ENCODE measurements around the gene CHRNA4.

CHRNA4 gene

GRCh38 chr20:63397946-63398450, 36.8 kb upstream of the CHRNA4 start:
- no peaks in the 10 kb centered on the region for H3K36me3 ChIP-seq (ENCODE audit: control insufficient read depth, insufficient read depth, low read length)
- peaks cover 9% of the 10 kb centered on the region for H3K4me1 ChIP-seq (ENCODE audit: control insufficient read depth, insufficient read depth, low read length)
- no peak overlapping the region for H3K4me3 ChIP-seq (ENCODE audit: insufficient read depth, low read depth, low read length)
- H3K27me3 ChIP-seq (ENCODE audit: control insufficient read depth, insufficient read depth, low read length, poor library complexity, severe bottlenecking), result peaks cover 10% of the 10 kb centered on the region
- WGBS, 2 experiments, result 94 to 95% methylated on average over 25 of the region's 25 CpGs
- no peaks in the 10 kb centered on the region for H3K9me3 ChIP-seq (ENCODE audit: control insufficient read depth, low read length)
- no peak overlapping the region for H3K27ac ChIP-seq (ENCODE audit: insufficient read depth, low read depth, low read length, poor library complexity, severe bottlenecking)

- Histone ChIP-seq H3K4me1 (ENCODE audit: control insufficient read depth, insufficient read depth, low read length) (peaks cover 9% of the 10 kb centered on the region), H3K27ac (ENCODE audit: insufficient read depth, low read depth, low read length, poor library complexity, severe bottlenecking) (no peak overlapping the region), H3K27me3 (ENCODE audit: control insufficient read depth, insufficient read depth, low read length, poor library complexity, severe bottlenecking) (peaks cover 10% of the 10 kb centered on the region), H3K36me3 (ENCODE audit: control insufficient read depth, insufficient read depth, low read length) (no peaks in the 10 kb centered on the region), H3K4me3 (ENCODE audit: insufficient read depth, low read depth, low read length) (no peak overlapping the region), H3K9me3 (ENCODE audit: control insufficient read depth, low read length) (no peaks in the 10 kb centered on the region)
- WGBS, 2 experiments, result 94 to 95% methylated on average over 30 of the region's 30 CpGs
Measured at GRCh38 chr20:63397155-63397843, 36.1 kb upstream of the CHRNA4 start.

GRCh38 chr20:63396300-63396699, 35.2 kb upstream of the CHRNA4 start:
- H3K27me3 ChIP-seq (ENCODE audit: control insufficient read depth, insufficient read depth, low read length, poor library complexity, severe bottlenecking), result peaks cover 10% of the 10 kb centered on the region
- no peaks in the 10 kb centered on the region for H3K36me3 ChIP-seq (ENCODE audit: control insufficient read depth, insufficient read depth, low read length)
- H3K9me3 ChIP-seq (ENCODE audit: control insufficient read depth, low read length), result no peaks in the 10 kb centered on the region
- no peak overlapping the region for H3K27ac ChIP-seq (ENCODE audit: insufficient read depth, low read depth, low read length, poor library complexity, severe bottlenecking)
- H3K4me1 ChIP-seq (ENCODE audit: control insufficient read depth, insufficient read depth, low read length), result peaks cover 9% of the 10 kb centered on the region
- 95 to 96% methylated on average over 12 of the region's 12 CpGs for WGBS, 2 experiments
- H3K4me3 ChIP-seq (ENCODE audit: insufficient read depth, low read depth, low read length), result no peak overlapping the region

DNA sequence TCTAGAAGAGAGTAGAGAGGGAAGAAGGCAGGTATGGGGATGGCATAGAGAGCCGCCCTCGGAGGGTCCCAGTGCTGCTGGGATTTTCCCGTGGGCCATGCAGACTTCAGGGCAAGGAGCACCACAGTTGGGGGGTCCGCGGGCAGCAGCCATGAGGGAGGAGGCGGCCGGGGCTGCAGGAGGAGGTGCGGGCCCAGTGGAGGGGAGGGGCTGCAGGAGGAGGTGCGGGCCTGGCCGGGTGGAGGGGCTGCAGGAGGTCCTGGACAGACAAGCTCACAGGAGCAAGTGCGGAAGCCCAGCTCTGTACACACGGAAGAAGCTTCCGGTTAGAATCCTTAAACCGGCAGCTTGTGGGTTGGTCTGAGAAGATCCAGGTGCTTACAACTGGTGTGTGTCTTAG, 34.6 kb upstream of the CHRNA4 start:
- H3K4me1 ChIP-seq (ENCODE audit: control insufficient read depth, insufficient read depth, low read length), result peaks cover 9% of the 10 kb centered on the region
- H3K27ac ChIP-seq (ENCODE audit: insufficient read depth, low read depth, low read length, poor library complexity, severe bottlenecking), result no peak overlapping the region
- peaks cover 10% of the 10 kb centered on the region for H3K27me3 ChIP-seq (ENCODE audit: control insufficient read depth, insufficient read depth, low read length, poor library complexity, severe bottlenecking)
- 89 to 93% methylated on average over 14 of the region's 14 CpGs for WGBS, 2 experiments
- no peaks in the 10 kb centered on the region for H3K36me3 ChIP-seq (ENCODE audit: control insufficient read depth, insufficient read depth, low read length)
- H3K9me3 ChIP-seq (ENCODE audit: control insufficient read depth, low read length), result no peaks in the 10 kb centered on the region
- no peak overlapping the region for H3K4me3 ChIP-seq (ENCODE audit: insufficient read depth, low read depth, low read length)

DNA sequence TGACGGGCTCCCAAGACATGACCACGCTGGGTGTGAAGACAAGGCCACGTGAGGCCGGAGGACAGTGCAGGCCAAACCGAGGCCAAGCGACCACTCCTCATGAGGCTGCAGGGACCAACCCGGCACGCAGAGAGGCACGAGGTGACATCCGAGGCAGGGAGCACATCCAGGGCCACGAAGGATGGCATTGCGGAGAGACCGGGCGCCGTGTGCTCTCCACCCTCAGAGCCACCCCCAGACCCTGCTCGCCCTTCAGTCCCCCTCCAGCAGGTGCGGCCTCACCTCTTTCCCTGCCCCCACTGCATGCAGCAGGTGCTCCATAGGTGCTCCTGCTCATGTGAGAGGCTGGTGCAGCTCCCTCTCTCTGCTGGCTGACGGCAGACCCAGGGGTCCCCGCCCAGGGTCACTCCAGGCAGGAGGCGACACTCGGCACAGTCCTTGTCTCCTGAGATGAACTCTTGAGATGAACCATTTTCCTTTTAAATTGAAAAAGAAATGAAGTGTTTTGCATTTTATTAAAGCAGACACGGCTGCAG, 33.8 kb upstream of the CHRNA4 start:
- Histone ChIP-seq H3K36me3 (ENCODE audit: control insufficient read depth, insufficient read depth, low read length) (no peaks in the 10 kb centered on the region), H3K27ac (ENCODE audit: insufficient read depth, low read depth, low read length, poor library complexity, severe bottlenecking) (no peak overlapping the region), H3K27me3 (ENCODE audit: control insufficient read depth, insufficient read depth, low read length, poor library complexity, severe bottlenecking) (peaks cover 10% of the 10 kb centered on the region), H3K4me1 (ENCODE audit: control insufficient read depth, insufficient read depth, low read length) (peaks cover 9% of the 10 kb centered on the region), H3K9me3 (ENCODE audit: control insufficient read depth, low read length) (peaks cover 2% of the 10 kb centered on the region), H3K4me3 (ENCODE audit: insufficient read depth, low read depth, low read length) (no peak overlapping the region)
- WGBS, 2 experiments, result 90 to 91% methylated on average over 22 of the region's 22 CpGs

- Histone ChIP-seq H3K36me3 (ENCODE audit: control insufficient read depth, insufficient read depth, low read length) (no peaks in the 10 kb centered on the region), H3K4me1 (ENCODE audit: control insufficient read depth, insufficient read depth, low read length) (peaks cover 9% of the 10 kb centered on the region), H3K4me3 (ENCODE audit: insufficient read depth, low read depth, low read length) (no peak overlapping the region), H3K27me3 (ENCODE audit: control insufficient read depth, insufficient read depth, low read length, poor library complexity, severe bottlenecking) (peaks cover 10% of the 10 kb centered on the region), H3K27ac (ENCODE audit: insufficient read depth, low read depth, low read length, poor library complexity, severe bottlenecking) (no peak overlapping the region), H3K9me3 (ENCODE audit: control insufficient read depth, low read length) (peaks cover 2% of the 10 kb centered on the region)
- 40% methylated on average over 32 of the region's 32 CpGs for WGBS, 2 experiments
Measured at GRCh38 chr20:63394069-63394919, 33.1 kb upstream of the CHRNA4 start.

GRCh38 chr20:63393566-63393965, 32.4 kb upstream of the CHRNA4 start:
- Histone ChIP-seq H3K36me3 (ENCODE audit: control insufficient read depth, insufficient read depth, low read length) (no peaks in the 10 kb centered on the region), H3K4me3 (ENCODE audit: insufficient read depth, low read depth, low read length) (no peak overlapping the region), H3K27ac (ENCODE audit: insufficient read depth, low read depth, low read length, poor library complexity, severe bottlenecking) (no peak overlapping the region), H3K27me3 (ENCODE audit: control insufficient read depth, insufficient read depth, low read length, poor library complexity, severe bottlenecking) (peaks cover 10% of the 10 kb centered on the region), H3K4me1 (ENCODE audit: control insufficient read depth, insufficient read depth, low read length) (peaks cover 9% of the 10 kb centered on the region), H3K9me3 (ENCODE audit: control insufficient read depth, low read length) (peaks cover 2% of the 10 kb centered on the region)
- WGBS, 2 experiments, result 88 to 89% methylated on average over 17 of the region's 17 CpGs

GRCh38 chr20:63392465-63393365, 31.6 kb upstream of the CHRNA4 start:
- H3K27me3 ChIP-seq (ENCODE audit: control insufficient read depth, insufficient read depth, low read length, poor library complexity, severe bottlenecking), result peaks cover 10% of the 10 kb centered on the region
- H3K27ac ChIP-seq (ENCODE audit: insufficient read depth, low read depth, low read length, poor library complexity, severe bottlenecking), result no peak overlapping the region
- peaks cover 2% of the 10 kb centered on the region for H3K9me3 ChIP-seq (ENCODE audit: control insufficient read depth, low read length)
- 94 to 96% methylated on average over 17 of the region's 17 CpGs for WGBS, 2 experiments
- no peaks in the 10 kb centered on the region for H3K36me3 ChIP-seq (ENCODE audit: control insufficient read depth, insufficient read depth, low read length)
- no peak overlapping the region for H3K4me3 ChIP-seq (ENCODE audit: insufficient read depth, low read depth, low read length)
- peaks cover 9% of the 10 kb centered on the region for H3K4me1 ChIP-seq (ENCODE audit: control insufficient read depth, insufficient read depth, low read length)

GRCh38 chr20:63387917-63388316, 26.8 kb upstream of the CHRNA4 start:
- Histone ChIP-seq H3K9me3 (ENCODE audit: control insufficient read depth, low read length) (peaks cover 4% of the 10 kb centered on the region), H3K4me3 (ENCODE audit: insufficient read depth, low read depth, low read length) (no peak overlapping the region), H3K36me3 (ENCODE audit: control insufficient read depth, insufficient read depth, low read length) (no peaks in the 10 kb centered on the region), H3K27me3 (ENCODE audit: control insufficient read depth, insufficient read depth, low read length, poor library complexity, severe bottlenecking) (no peaks in the 10 kb centered on the region), H3K27ac (ENCODE audit: insufficient read depth, low read depth, low read length, poor library complexity, severe bottlenecking) (no peak overlapping the region), H3K4me1 (ENCODE audit: control insufficient read depth, insufficient read depth, low read length) (no peaks in the 10 kb centered on the region)
- WGBS, 2 experiments, result 94 to 95% methylated on average over 16 to 18 of the region's 18 CpGs

Measured in ectodermal cell (in vitro differentiated cells).